CD14-positive monocyte (primary cell): ENCODE measurements around the gene PCDHGA12. TPM values are rescaled to one million over a fixed set of nuclear protein-coding genes. Genes with fewer than 3 reads are reported as not detected.

Experiments
- DNase-seq, 3 donors: peaks; one replicate each; pipeline ENCODE4 v3.0.0-alpha.2; 2011 to 2022
- H2AFZ ChIP-seq: 2 replicates; pipeline ENCODE4 v1.6.0; 2012; ENCODE audit warnings: mild to moderate bottlenecking, low read depth, low read length, inconsistent platforms; ENCODE audit not compliant: insufficient read depth, poor library complexity, severe bottlenecking
- H3K27ac ChIP-seq, 2 donors: 1 replicate in 1 of 2; 2 replicates in 1 of 2; pipeline ENCODE4 v1.5.1; 2012 to 2013; ENCODE audit warnings: low read length in 2 of 2, control low read depth in 1 of 2, inconsistent platforms in 1 of 2, low read depth in 1 of 2, mild to moderate bottlenecking in 1 of 2
- H3K27me3 ChIP-seq, 2 donors: one replicate each; pipeline versions ENCODE4 v1.6.0 to v1.6.1; 2011 to 2013; ENCODE audit warnings: low read length in 2 of 2; ENCODE audit not compliant: control insufficient read depth in 2 of 2, insufficient read depth in 2 of 2
- H3K36me3 ChIP-seq, 2 donors: replicated peaks in 1 of 2; 1 replicate in 1 of 2; 2 replicates in 1 of 2; pipeline versions ENCODE4 v1.5.1 to v1.6.1; 2012 to 2013; ENCODE audit warnings: low read length in 2 of 2, control low read depth in 1 of 2, inconsistent platforms in 1 of 2, mild to moderate bottlenecking in 1 of 2; ENCODE audit not compliant: insufficient read depth in 2 of 2, control insufficient read depth in 1 of 2
- H3K4me1 ChIP-seq, 2 donors: 1 replicate in 1 of 2; 2 replicates in 1 of 2; pipeline versions ENCODE4 v1.5.1 to v1.6.1; 2012 to 2013; ENCODE audit warnings: low read length in 2 of 2, control low read depth in 1 of 2, inconsistent platforms in 1 of 2, mild to moderate bottlenecking in 1 of 2, moderate library complexity in 1 of 2; ENCODE audit not compliant: insufficient read depth in 2 of 2, control insufficient read depth in 1 of 2
- H3K4me2 ChIP-seq: replicated peaks from 2 replicates; pipeline ENCODE3; 2012; ENCODE audit warnings: low read length, moderate library complexity, mild to moderate bottlenecking; ENCODE audit not compliant: poor library complexity, severe bottlenecking; ENCODE audit errors: extremely low read depth
- H3K4me3 ChIP-seq, 3 experiments: fragments of 200-600 bp in 1 of 3; sonication (generic) in 1 of 3; replicated peaks in 1 of 3; 1 replicate in 2 of 3; 2 replicates in 1 of 3; pipeline ENCODE4 v1.5.1; 2011 to 2013; ENCODE audit warnings: low read length in 3 of 3, mild to moderate bottlenecking in 3 of 3, control low read depth in 2 of 3, low read depth in 2 of 3, inconsistent platforms in 1 of 3, moderate library complexity in 1 of 3
- H3K79me2 ChIP-seq: 2 replicates; pipeline ENCODE4 v1.6.0; 2012; ENCODE audit warnings: mild to moderate bottlenecking, control low read depth, inconsistent platforms, low read length, moderate library complexity; ENCODE audit not compliant: insufficient read depth
- H3K9ac ChIP-seq: 2 replicates; pipeline ENCODE4 v1.6.0; 2017; ENCODE audit warnings: low read length, mild to moderate bottlenecking; ENCODE audit not compliant: insufficient read depth, poor library complexity, severe bottlenecking
- H3K9me3 ChIP-seq, 2 donors: replicated peaks in 1 of 2; 1 replicate in 1 of 2; 2 replicates in 1 of 2; pipeline versions ENCODE4 v1.5.1 to v1.6.1; 2012 to 2013; ENCODE audit warnings: low read length in 2 of 2, control low read depth in 1 of 2; ENCODE audit not compliant: control insufficient read depth in 1 of 2, insufficient read depth in 1 of 2
- H4K20me1 ChIP-seq: 2 replicates; pipeline ENCODE4 v1.6.0; 2012; ENCODE audit warnings: mild to moderate bottlenecking, low read length, control low read depth, moderate library complexity; ENCODE audit not compliant: insufficient read depth
- H3K27ac Mint-ChIP-seq, 7 donors: one replicate each; pipeline ENCODE4 v1.8.0; 2020; ENCODE audit warnings: mild to moderate bottlenecking in 7 of 7, mixed read lengths in 7 of 7, moderate library complexity in 6 of 7, inconsistent platforms in 2 of 7
- H3K27me3 Mint-ChIP-seq, 3 donors: one replicate each; pipeline ENCODE4 v1.8.0; 2021 to 2022; ENCODE audit warnings: low read depth in 3 of 3, mild to moderate bottlenecking in 3 of 3, mixed read lengths in 3 of 3, moderate library complexity in 3 of 3, inconsistent platforms in 1 of 3
- H3K36me3 Mint-ChIP-seq, 2 donors: one replicate each; pipeline ENCODE4 v1.8.0; 2020; ENCODE audit warnings: mixed read lengths in 2 of 2, inconsistent platforms in 1 of 2, mild to moderate bottlenecking in 1 of 2
- H3K4me1 Mint-ChIP-seq: one replicate; pipeline ENCODE4 v1.8.0; 2020; ENCODE audit warnings: mild to moderate bottlenecking, mixed read lengths
- H3K4me3 Mint-ChIP-seq, 2 donors: one replicate each; pipeline ENCODE4 v1.8.0; 2020; ENCODE audit warnings: mild to moderate bottlenecking in 2 of 2, mixed read lengths in 2 of 2, moderate library complexity in 1 of 2
- H3K9me3 Mint-ChIP-seq, 7 donors: one replicate each; pipeline ENCODE4 v1.8.0; 2020 to 2022; ENCODE audit warnings: mixed read lengths in 7 of 7, mild to moderate bottlenecking in 6 of 7, moderate library complexity in 6 of 7, inconsistent platforms in 2 of 7
- CTCF ChIP-seq: fragments of 200-600 bp; IDR thresholded peaks from one replicate; pipeline ENCODE4 v1.8.0; 2022; ENCODE audit warnings: antibody characterized with exemption, mild to moderate bottlenecking
- intact Hi-C, 2 donors: fragments of 100-400 bp; cut with micrococcal nuclease; formaldehyde crosslinking; loops; one replicate each; pipeline versions ENCODE4 v1.15.0 to v1.15.1; 2023
- polyA plus RNA-seq, 3 donors: library from polyadenylated mRNA; depleted of rRNA in 1 of 3; unstranded in 2 of 3; stranded (reverse) in 1 of 3; fragments of 300-500 nt in 2 of 3; fragments of >200 nt in 1 of 3; fragmentation: Illumina TruSeq in 2 of 3; gene quantifications; 1 replicate in 2 of 3; 2 replicates in 1 of 3; pipeline ENCODE4 v1.2.3, GENCODE V29; 2012 to 2021

Gene PCDHGA12
- polyA plus RNA-seq, 3 donors, result 0.01 TPM; not detected in 2

- no peak for DNase-seq
- no peak overlapping the region for H3K4me2 ChIP-seq
- TF ChIP-seq CTCF, result no peak
- intact Hi-C loops, result no loop called here
- peaks cover 0 to 31% (median 6%) of the 10 kb centered on the region in 7 donors for H3K9me3 Mint-ChIP-seq
- peaks cover 65 to 81% (median 79%) of the 10 kb centered on the region in 3 donors for H3K27me3 Mint-ChIP-seq
- peaks cover 63 to 84% of the 10 kb centered on the region in 2 donors for H3K27me3 ChIP-seq
- peaks cover 19 to 25% of the 10 kb centered on the region in 2 donors for H3K4me1 ChIP-seq
- no peaks in the 10 kb centered on the region for H3K79me2 ChIP-seq
- H3K4me1 Mint-ChIP-seq, result peaks cover 29% of the 10 kb centered on the region
- H3K4me3 Mint-ChIP-seq, result no peak overlapping the region
- H3K36me3 ChIP-seq, result no peaks in the 10 kb centered on the region
- H3K27ac ChIP-seq, result no peak overlapping the region
- H3K9ac ChIP-seq, result no peak overlapping the region
- H4K20me1 ChIP-seq, result no peaks in the 10 kb centered on the region
- H3K4me3 ChIP-seq, result no peak overlapping the region
- H3K9me3 ChIP-seq, result peaks cover 0 to 27% of the 10 kb centered on the region in 2 donors
- H3K36me3 Mint-ChIP-seq, result peaks cover 7 to 10% of the 10 kb centered on the region in 2 donors
- no peak overlapping the region for H2AFZ ChIP-seq
- no peak overlapping the region for H3K27ac Mint-ChIP-seq
These were observed 49.5 kb downstream of the PCDHGA12 start for GRCh38 chr5:141479776-141480175.

Other genes starting within 250 kb of the PCDHGA12 start
- not detected for gene PCDHB16, start 248.1 kb upstream of the PCDHGA12 start, polyA plus RNA-seq
- not detected for gene PCDHB9, start 243.3 kb upstream of the PCDHGA12 start, polyA plus RNA-seq
- not detected for gene PCDHB10, start 238.2 kb upstream of the PCDHGA12 start, polyA plus RNA-seq
- not detected for gene PCDHB11, start 230.9 kb upstream of the PCDHGA12 start, polyA plus RNA-seq
- not detected for gene PCDHB12, start 221.8 kb upstream of the PCDHGA12 start, polyA plus RNA-seq
- not detected for gene PCDHB13, start 216.6 kb upstream of the PCDHGA12 start, polyA plus RNA-seq
- not detected for gene PCDHB14, start 207.2 kb upstream of the PCDHGA12 start, polyA plus RNA-seq
- gene PCDHB15, start 185.1 kb upstream of the PCDHGA12 start, polyA plus RNA-seq, result not detected
- not detected for gene SLC25A2, start 126.5 kb upstream of the PCDHGA12 start, polyA plus RNA-seq
- 10 to 100 TPM; 11.8 to 57.5 (median 52.7) TPM for gene TAF7, start 109.7 kb upstream of the PCDHGA12 start, polyA plus RNA-seq
- gene PCDHGA1, start 100.0 kb upstream of the PCDHGA12 start, polyA plus RNA-seq, result not detected
- not detected for gene PCDHGA2, start 91.7 kb upstream of the PCDHGA12 start, polyA plus RNA-seq
- not detected for gene PCDHGA3, start 86.7 kb upstream of the PCDHGA12 start, polyA plus RNA-seq
- not detected for gene PCDHGB1, start 80.4 kb upstream of the PCDHGA12 start, polyA plus RNA-seq
- gene PCDHGA4, start 75.5 kb upstream of the PCDHGA12 start, polyA plus RNA-seq, result under 1 TPM in 1 of 3 donors, not detected in 2; 0.03 TPM
- gene PCDHGB2, start 70.5 kb upstream of the PCDHGA12 start, polyA plus RNA-seq, result under 1 TPM in 1 of 3 donors, not detected in 2; 0.01 TPM
- not detected for gene PCDHGA5, start 66.3 kb upstream of the PCDHGA12 start, polyA plus RNA-seq
- not detected for gene PCDHGB3, start 60.3 kb upstream of the PCDHGA12 start, polyA plus RNA-seq
- not detected for gene PCDHGA6, start 56.6 kb upstream of the PCDHGA12 start, polyA plus RNA-seq
- gene PCDHGA7, start 47.8 kb upstream of the PCDHGA12 start, polyA plus RNA-seq, result not detected
- not detected for gene PCDHGB4, start 42.8 kb upstream of the PCDHGA12 start, polyA plus RNA-seq
- not detected for gene PCDHGA8, start 37.9 kb upstream of the PCDHGA12 start, polyA plus RNA-seq
- under 1 TPM in 2 of 3 donors, not detected in 1; 0.01 to 0.08 TPM for gene PCDHGB5, start 32.6 kb upstream of the PCDHGA12 start, polyA plus RNA-seq
- gene PCDHGA9, start 27.7 kb upstream of the PCDHGA12 start, polyA plus RNA-seq, result not detected
- gene PCDHGB6, start 22.5 kb upstream of the PCDHGA12 start, polyA plus RNA-seq, result under 1 TPM in 2 of 3 donors, not detected in 1; 0.01 to 0.06 TPM
- gene PCDHGA10, start 17.5 kb upstream of the PCDHGA12 start, polyA plus RNA-seq, result not detected
- gene PCDHGB7, start 12.8 kb upstream of the PCDHGA12 start, polyA plus RNA-seq, result under 1 TPM in 1 of 3 donors, not detected in 2; 0.04 TPM
- not detected for gene PCDHGA11, start 9.5 kb upstream of the PCDHGA12 start, polyA plus RNA-seq
- gene PCDHGC3, start 45.5 kb downstream of the PCDHGA12 start, polyA plus RNA-seq, result under 1 TPM in 1 of 3 donors, not detected in 2; 0.33 TPM
- not detected for gene PCDHGC4, start 54.5 kb downstream of the PCDHGA12 start, polyA plus RNA-seq
- not detected for gene PCDHGC5, start 58.6 kb downstream of the PCDHGA12 start, polyA plus RNA-seq
- 100 to 1,000 TPM in 1 of 3 donors, 10 to 100 TPM in 2; 60.2 to 140 (median 98.6) TPM for gene DIAPH1, start 188.5 kb downstream of the PCDHGA12 start, polyA plus RNA-seq
- 100 to 1,000 TPM in 1 of 3 donors, 10 to 100 TPM in 2; 80.5 to 103 (median 82.3) TPM for gene HDAC3, start 206.3 kb downstream of the PCDHGA12 start, polyA plus RNA-seq
- 10 to 100 TPM in 1 of 3 donors, 1 to 10 TPM in 2; 1.0 to 17.3 (median 1.3) TPM for gene RELL2, start 206.5 kb downstream of the PCDHGA12 start, polyA plus RNA-seq
- gene FCHSD1, start 220.9 kb downstream of the PCDHGA12 start, polyA plus RNA-seq, result 10 to 100 TPM in 1 of 3 donors, 1 to 10 TPM in 2; 3.0 to 73.3 (median 3.4) TPM